COLO829 (cell line): ENCODE results near the gene C1QTNF5.

Experiments used
- DNase-seq: peaks from one replicate; pipeline ENCODE4 v3.0.0; 2012; ENCODE audit warnings: low spot score

The C1QTNF5 gene

GRCh38 chr11:119338318-119338890, 2.3 kb downstream of the C1QTNF5 start:
- peak; percentile 78 for DNase-seq

- no peak for DNase-seq
Measured at GRCh38 chr11:119337581-119338317, 2.9 kb downstream of the C1QTNF5 start.

- DNase-seq: no peak
Measured at GRCh38 chr11:119336744-119337469, 3.8 kb downstream of the C1QTNF5 start.

GRCh38 chr11:119335655-119336543, 4.8 kb downstream of the C1QTNF5 start:
- no peak for DNase-seq

- no peak for DNase-seq
Measured at GRCh38 chr11:119335091-119335654, 5.5 kb downstream of the C1QTNF5 start.

GRCh38 chr11:119334174-119334930, 6.3 kb downstream of the C1QTNF5 start, which contains the start of gene RNF26:
Gene RNF26, plus strand, starts transcription at chr11:119334527. Its CDS starts 596 bp downstream, at chr11:119335123.
- DNase-seq: peak; percentile 100

- DNase-seq: no peak
Measured at GRCh38 chr11:119332111-119332765, 8.4 kb downstream of the C1QTNF5 start.

- DNase-seq: no peak
Measured at GRCh38 chr11:119330237-119330636, 10.4 kb downstream of the C1QTNF5 start.

- DNase-seq: no peak
Measured at GRCh38 chr11:119329320-119329719, 11.4 kb downstream of the C1QTNF5 start.

GRCh38 chr11:119324189-119324588, 16.5 kb downstream of the C1QTNF5 start:
- no peak for DNase-seq

- peak; percentile 63 for DNase-seq
Measured at GRCh38 chr11:119323532-119324033, 17.1 kb downstream of the C1QTNF5 start.

GRCh38 chr11:119322921-119323531, 17.7 kb downstream of the C1QTNF5 start:
- DNase-seq: no peak

GRCh38 chr11:119322360-119322739, 18.3 kb downstream of the C1QTNF5 start:
- peak; percentile 51 for DNase-seq

- DNase-seq: peak; percentile 53
Measured at GRCh38 chr11:119320776-119321524, 19.7 kb downstream of the C1QTNF5 start.

GRCh38 chr11:119320240-119320775, 20.4 kb downstream of the C1QTNF5 start:
- DNase-seq: peak; percentile 76

GRCh38 chr11:119319700-119320239, 20.9 kb downstream of the C1QTNF5 start:
- DNase-seq: no peak

- DNase-seq: no peak
Measured at GRCh38 chr11:119319136-119319699, 21.5 kb downstream of the C1QTNF5 start.
